ENCODE results near the gene ALKAL2. TPM values are rescaled to one million over a fixed set of nuclear protein-coding genes. Genes with fewer than 3 reads are reported as not detected.

The ALKAL2 gene
- total and polyA plus RNA-seq, 9 of the 15 experiments (the other 6 are each of a cell fraction or from before 2014, with no cell fraction given) = not detected

GRCh38 chr2:264493-265468 is 23.1 kb downstream of the ALKAL2 start, which contains the start of gene ACP1:
Gene ACP1 (plus strand): TSS chr2:264947. CDS start chr2:264965, 18 bp downstream.
- peak; percentile 96 to 97 (median 96) for DNase-seq (ENCODE audit: extremely low read depth in 1 of 4, low spot score in 3 of 4)
- Histone ChIP-seq H3K36me3 (ENCODE audit: control insufficient read depth, insufficient read depth, low read length) (peaks cover 31% of the 10 kb centered on the region; the same call in 2 of the 3 replicates), H3K4me2 (ENCODE audit: insufficient read depth, low read length) (peak within 1 kb of the TSS; percentile 96), H3K9me1 (ENCODE audit: control insufficient read depth, insufficient read depth, low read length) (peaks cover 8% of the 10 kb centered on the region), H3K79me2 (ENCODE audit: control insufficient read depth, insufficient read depth, low read length) (peaks cover 53% of the 10 kb centered on the region), H3K4me3 (peak within 1 kb of the TSS; percentile 83), H3K4me1 (replicated peaks in 1 of 2; ENCODE audit: control insufficient read depth in 2 of 2, insufficient read depth in 2 of 2, low read length in 2 of 2) (peaks cover 13 to 27% of the 10 kb centered on the region in 2 experiments; a peak in 4 of 5 replicates), H3K27me3 (ENCODE audit: control insufficient read depth in 2 of 2, insufficient read depth in 2 of 2, low read length in 2 of 2) (no peaks in the 10 kb centered on the region; a peak in 1 of 5 replicates), H3K27ac (ENCODE audit: extremely low read depth, low read depth, low read length) (peak within 1 kb of the TSS; percentile 93), H2AFZ (ENCODE audit: low read depth, low read length) (peak within 1 kb of the TSS; percentile 96), H3K9ac (ENCODE audit: insufficient read depth in 1 of 2, low read depth in 2 of 2, low read length in 2 of 2) (peak within 1 kb of the TSS; percentile 86 to 95), H4K20me1 (replicated peaks; ENCODE audit: control insufficient read depth, insufficient read depth, low read length) (peaks cover 28% of the 10 kb centered on the region), H3K9me3 (replicated peaks; ENCODE audit: control insufficient read depth, insufficient read depth, low read depth, low read length) (no peaks in the 10 kb centered on the region)
- TSS peak; percentile 49 for BruUV-seq (replicated peaks)
- FAIRE-seq = peak; percentile 90
- ATAC-seq = peak; percentile 94
- in situ Hi-C loops (cut with MboI) (no loop called here), intact Hi-C loops (cut with micrococcal nuclease) (no loop called here)
- ChIA-PET CTCF (ENCODE audit: low intra/inter-chr PET ratio) (no interaction called here), POLR2A (no interaction called here)
- WGBS (ENCODE audit: insufficient coverage, low coverage, missing lambda C conversion rate) = 2% methylated on average over 42 of the region's 73 CpGs
- TF ChIP-seq ZNF764 (CRISPR knock-in tag; IDR thresholded peaks at IDR 0.05; ENCODE audit: low read depth) (no peak), E2F3 (CRISPR knock-in tag; IDR thresholded peaks at IDR 0.05) (peak; percentile 83), ATF1 (CRISPR knock-in tag; IDR thresholded peaks at IDR 0.05) (0 out of 2 replicates have a peak, but pooled peaks have one; percentile 31), ATF1 (tag; IDR thresholded peaks at IDR 0.05) (peak; percentile 79), RB1 (IDR thresholded peaks at IDR 0.05; ENCODE audit: low read depth) (peak; percentile 92), HOXB6 (CRISPR knock-in tag; IDR thresholded peaks at IDR 0.05; ENCODE audit: borderline replicate concordance) (no peak), SUPT5H (IDR thresholded peaks at IDR 0.05) (peak; percentile 95), NR2C2 (CRISPR knock-in tag; IDR thresholded peaks at IDR 0.05) (no peak), NR2C2 (tag; IDR thresholded peaks at IDR 0.05) (peak; percentile 30; the same call in 1 of the 2 replicates), L3MBTL2 (IDR thresholded peaks at IDR 0.05) (peak; percentile 71), ARID1B (IDR thresholded peaks at IDR 0.05) (0 out of 2 replicates have a peak, but pooled peaks have one; percentile 6), JUN (IDR thresholded peaks at IDR 0.05; ENCODE audit: borderline replicate concordance, low read depth, low read length) (peak; percentile 21; the same call in 1 of the 2 replicates), JUN (CRISPR knock-in tag; IDR thresholded peaks at IDR 0.05; ENCODE audit: borderline replicate concordance) (no peak), CBFB (CRISPR knock-in tag; IDR thresholded peaks at IDR 0.05) (no peak), PRPF4 (IDR thresholded peaks at IDR 0.05; ENCODE audit: insufficient read depth, low read depth, low read length, poor library complexity, severe bottlenecking) (no peak), SP1 (CRISPR knock-in tag; IDR thresholded peaks at IDR 0.05) (peak; percentile 39; the same call in 1 of the 2 replicates)
- TF ChIP-seq, protein P1, sequence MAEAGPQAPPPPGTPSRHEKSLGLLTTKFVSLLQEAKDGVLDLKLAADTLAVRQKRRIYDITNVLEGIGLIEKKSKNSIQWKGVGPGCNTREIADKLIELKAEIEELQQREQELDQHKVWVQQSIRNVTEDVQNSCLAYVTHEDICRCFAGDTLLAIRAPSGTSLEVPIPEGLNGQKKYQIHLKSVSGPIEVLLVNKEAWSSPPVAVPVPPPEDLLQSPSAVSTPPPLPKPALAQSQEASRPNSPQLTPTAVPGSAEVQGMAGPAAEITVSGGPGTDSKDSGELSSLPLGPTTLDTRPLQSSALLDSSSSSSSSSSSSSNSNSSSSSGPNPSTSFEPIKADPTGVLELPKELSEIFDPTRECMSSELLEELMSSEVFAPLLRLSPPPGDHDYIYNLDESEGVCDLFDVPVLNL (CRISPR knock-in tag; IDR thresholded peaks at IDR 0.05; ENCODE audit: low read depth) = peak; percentile 62; the same call in 1 of the 2 replicates
- TF ChIP-seq, protein P2, sequence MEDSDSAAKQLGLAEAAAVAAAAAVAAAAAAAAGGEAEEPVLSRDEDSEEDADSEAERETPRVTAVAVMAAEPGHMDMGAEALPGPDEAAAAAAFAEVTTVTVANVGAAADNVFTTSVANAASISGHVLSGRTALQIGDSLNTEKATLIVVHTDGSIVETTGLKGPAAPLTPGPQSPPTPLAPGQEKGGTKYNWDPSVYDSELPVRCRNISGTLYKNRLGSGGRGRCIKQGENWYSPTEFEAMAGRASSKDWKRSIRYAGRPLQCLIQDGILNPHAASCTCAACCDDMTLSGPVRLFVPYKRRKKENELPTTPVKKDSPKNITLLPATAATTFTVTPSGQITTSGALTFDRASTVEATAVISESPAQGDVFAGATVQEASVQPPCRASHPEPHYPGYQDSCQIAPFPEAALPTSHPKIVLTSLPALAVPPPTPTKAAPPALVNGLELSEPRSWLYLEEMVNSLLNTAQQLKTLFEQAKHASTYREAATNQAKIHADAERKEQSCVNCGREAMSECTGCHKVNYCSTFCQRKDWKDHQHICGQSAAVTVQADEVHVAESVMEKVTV (CRISPR knock-in tag; IDR thresholded peaks at IDR 0.05) = no peak
- TF ChIP-seq, protein P3, sequence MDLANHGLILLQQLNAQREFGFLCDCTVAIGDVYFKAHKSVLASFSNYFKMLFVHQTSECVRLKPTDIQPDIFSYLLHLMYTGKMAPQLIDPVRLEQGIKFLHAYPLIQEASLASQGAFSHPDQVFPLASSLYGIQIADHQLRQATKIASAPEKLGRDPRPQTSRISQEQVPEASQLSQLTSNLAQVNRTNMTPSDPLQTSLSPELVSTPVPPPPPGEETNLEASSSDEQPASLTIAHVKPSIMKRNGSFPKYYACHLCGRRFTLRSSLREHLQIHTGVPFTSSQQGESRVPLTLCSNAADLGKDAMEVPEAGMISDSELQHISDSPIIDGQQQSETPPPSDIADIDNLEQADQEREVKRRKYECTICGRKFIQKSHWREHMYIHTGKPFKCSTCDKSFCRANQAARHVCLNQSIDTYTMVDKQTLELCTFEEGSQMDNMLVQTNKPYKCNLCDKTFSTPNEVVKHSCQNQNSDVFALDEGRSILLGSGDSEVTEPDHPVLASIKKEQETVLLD (IDR thresholded peaks at IDR 0.05) = peak; percentile 98
